Transverse colon (tissue), 4 donors: ENCODE measurements around the gene CRYGC.

Experiments
- EP300 ChIP-seq: sonication (generic); formaldehyde crosslinking; IDR thresholded peaks from one replicate; pipeline ENCODE4 v1.6.1; 2017; ENCODE audit warnings: antibody characterized with exemption, low read depth
- POLR2A ChIP-seq: fragments of 450-650 bp; IDR thresholded peaks from one replicate; pipeline ENCODE4 v1.6.1; 2016; ENCODE audit warnings: antibody characterized with exemption, mild to moderate bottlenecking, moderate library complexity
- POLR2AphosphoS5 ChIP-seq, 3 donors: sonication (generic); formaldehyde crosslinking; IDR thresholded peaks; one replicate each; pipeline ENCODE4 v1.6.1; 2016; ENCODE audit warnings: antibody characterized with exemption in 3 of 3
- TF ChIP-seq, protein P1 (sequence below), 5 experiments: fragments of 200-600 bp in 3 of 5; fragments of 450-650 bp in 2 of 5; sonication (generic) in 3 of 5; IDR thresholded peaks; 1 replicate in 2 of 5; 2 replicates in 3 of 5; pipeline ENCODE4 v1.5.1; 2016 to 2017; ENCODE audit warnings: antibody characterized with exemption in 5 of 5, inconsistent platforms in 3 of 5, mild to moderate bottlenecking in 2 of 5, moderate library complexity in 1 of 5

DNA sequence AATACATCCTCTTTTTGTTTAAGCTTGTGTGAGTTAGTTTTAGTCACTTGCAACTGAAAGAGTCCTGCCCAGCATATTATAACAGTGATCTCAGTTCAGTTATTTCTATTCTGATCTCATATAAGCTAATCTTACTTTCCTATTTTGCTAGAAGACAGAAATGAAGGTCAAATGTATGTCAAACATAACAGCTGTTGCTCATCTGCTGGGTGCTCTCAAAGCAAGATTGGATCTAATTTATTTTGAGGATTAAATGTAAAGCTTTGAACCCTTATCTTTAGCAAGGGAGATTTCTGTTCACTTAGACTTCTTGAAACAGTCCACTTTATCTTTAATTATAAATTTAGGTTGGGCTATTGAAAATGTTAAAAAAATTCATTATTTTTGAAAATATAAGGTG lies 36.5 kb downstream of the CRYGC start:
- TF ChIP-seq, protein P1, sequence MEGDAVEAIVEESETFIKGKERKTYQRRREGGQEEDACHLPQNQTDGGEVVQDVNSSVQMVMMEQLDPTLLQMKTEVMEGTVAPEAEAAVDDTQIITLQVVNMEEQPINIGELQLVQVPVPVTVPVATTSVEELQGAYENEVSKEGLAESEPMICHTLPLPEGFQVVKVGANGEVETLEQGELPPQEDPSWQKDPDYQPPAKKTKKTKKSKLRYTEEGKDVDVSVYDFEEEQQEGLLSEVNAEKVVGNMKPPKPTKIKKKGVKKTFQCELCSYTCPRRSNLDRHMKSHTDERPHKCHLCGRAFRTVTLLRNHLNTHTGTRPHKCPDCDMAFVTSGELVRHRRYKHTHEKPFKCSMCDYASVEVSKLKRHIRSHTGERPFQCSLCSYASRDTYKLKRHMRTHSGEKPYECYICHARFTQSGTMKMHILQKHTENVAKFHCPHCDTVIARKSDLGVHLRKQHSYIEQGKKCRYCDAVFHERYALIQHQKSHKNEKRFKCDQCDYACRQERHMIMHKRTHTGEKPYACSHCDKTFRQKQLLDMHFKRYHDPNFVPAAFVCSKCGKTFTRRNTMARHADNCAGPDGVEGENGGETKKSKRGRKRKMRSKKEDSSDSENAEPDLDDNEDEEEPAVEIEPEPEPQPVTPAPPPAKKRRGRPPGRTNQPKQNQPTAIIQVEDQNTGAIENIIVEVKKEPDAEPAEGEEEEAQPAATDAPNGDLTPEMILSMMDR (IDR thresholded peaks at IDR 0.05): no peak
- TF ChIP-seq POLR2A (no peak), POLR2AphosphoS5 (IDR thresholded peaks at IDR 0.05) (no peak), EP300 (no peak)
